ENCODE data around the gene FNDC10.

The FNDC10 gene

GRCh38 chr1:1627829-1628753 is 28.2 kb upstream of the FNDC10 start:
- DNase-seq: no peak

GRCh38 chr1:1627261-1627828 is 27.4 kb upstream of the FNDC10 start:
- no peak for DNase-seq

GRCh38 chr1:1626207-1627141 is 26.5 kb upstream of the FNDC10 start:
- DNase-seq: no peak

GRCh38 chr1:1625824-1626206 is 25.9 kb upstream of the FNDC10 start:
- no peak for DNase-seq

- DNase-seq: no peak
Observed at GRCh38 chr1:1625404-1625775, 25.5 kb upstream of the FNDC10 start.

GRCh38 chr1:1624443-1625403 is 24.8 kb upstream of the FNDC10 start:
- no peak for DNase-seq

- DNase-seq: no peak
Observed at GRCh38 chr1:1623631-1624442, 23.9 kb upstream of the FNDC10 start.

GRCh38 chr1:1623181-1623630 is 23.3 kb upstream of the FNDC10 start:
- DNase-seq: no peak

- no peak for DNase-seq
Observed at GRCh38 chr1:1622788-1623094, 22.8 kb upstream of the FNDC10 start.

- no peak for DNase-seq
Observed at GRCh38 chr1:1622010-1622787, 22.3 kb upstream of the FNDC10 start.

GRCh38 chr1:1621173-1622009 is 21.5 kb upstream of the FNDC10 start:
- no peak for DNase-seq

- no peak for DNase-seq
Observed at GRCh38 chr1:1620433-1621139, 20.7 kb upstream of the FNDC10 start.

GRCh38 chr1:1619917-1620361 is 20.0 kb upstream of the FNDC10 start:
- no peak for DNase-seq

- DNase-seq: no peak
Observed at GRCh38 chr1:1618396-1619068, 18.6 kb upstream of the FNDC10 start.

GRCh38 chr1:1617925-1618324 is 18.0 kb upstream of the FNDC10 start:
- no peak for DNase-seq

GRCh38 chr1:1617516-1617915 is 17.6 kb upstream of the FNDC10 start:
- no peak for DNase-seq

GRCh38 chr1:1616838-1617237 is 16.9 kb upstream of the FNDC10 start:
- no peak for DNase-seq
